ENCODE results near the gene SLC19A1.

The SLC19A1 gene

GRCh38 chr21:45469273-45470086, 72.8 kb downstream of the SLC19A1 start:
- Histone ChIP-seq H3K79me2 (no peaks in the 10 kb centered on the region), H2AFZ (no peak overlapping the region), H3K27ac (no peak overlapping the region), H3K9me3 (ENCODE audit: control insufficient read depth, low read length) (no peaks in the 10 kb centered on the region), H3K36me3 (ENCODE audit: control insufficient read depth, insufficient read depth, low read length) (no peaks in the 10 kb centered on the region), H3K4me1 (no peaks in the 10 kb centered on the region), H3K4me2 (ENCODE audit: low read length) (no peak overlapping the region), H3K4me3 (ENCODE audit: low read depth, low read length) (no peak overlapping the region), H3K9ac (no peak overlapping the region), H3K27me3 (ENCODE audit: control insufficient read depth, insufficient read depth, low read length) (no peaks in the 10 kb centered on the region)
- TF ChIP-seq CTCF (IDR thresholded peaks at IDR 0.05) = no peak

GRCh38 chr21:45468971-45469272, 73.3 kb downstream of the SLC19A1 start:
- Histone ChIP-seq H3K79me2 (no peaks in the 10 kb centered on the region), H3K4me1 (no peaks in the 10 kb centered on the region), H3K4me3 (ENCODE audit: low read depth, low read length) (no peak overlapping the region), H3K4me2 (ENCODE audit: low read length) (no peak overlapping the region), H3K9ac (no peak overlapping the region), H3K9me3 (ENCODE audit: control insufficient read depth, low read length) (no peaks in the 10 kb centered on the region), H3K27ac (no peak overlapping the region), H2AFZ (no peak overlapping the region), H3K36me3 (ENCODE audit: control insufficient read depth, insufficient read depth, low read length) (no peaks in the 10 kb centered on the region), H3K27me3 (ENCODE audit: control insufficient read depth, insufficient read depth, low read length) (no peaks in the 10 kb centered on the region)
- no peak for TF ChIP-seq CTCF (IDR thresholded peaks at IDR 0.05)

- Histone ChIP-seq H3K4me1 (no peaks in the 10 kb centered on the region), H3K27me3 (ENCODE audit: control insufficient read depth, insufficient read depth, low read length) (no peaks in the 10 kb centered on the region), H3K36me3 (ENCODE audit: control insufficient read depth, insufficient read depth, low read length) (no peaks in the 10 kb centered on the region), H3K9ac (no peak overlapping the region), H3K9me3 (ENCODE audit: control insufficient read depth, low read length) (no peaks in the 10 kb centered on the region), H3K79me2 (no peaks in the 10 kb centered on the region), H3K4me3 (ENCODE audit: low read depth, low read length) (no peak overlapping the region), H3K4me2 (ENCODE audit: low read length) (no peak overlapping the region), H2AFZ (no peak overlapping the region), H3K27ac (no peak overlapping the region)
- TF ChIP-seq CTCF (IDR thresholded peaks at IDR 0.05) = no peak
Measured at GRCh38 chr21:45468051-45468970, 73.9 kb downstream of the SLC19A1 start.

- Histone ChIP-seq H3K4me2 (ENCODE audit: low read length) (no peak overlapping the region), H2AFZ (no peak overlapping the region), H3K9ac (no peak overlapping the region), H3K36me3 (ENCODE audit: control insufficient read depth, insufficient read depth, low read length) (no peaks in the 10 kb centered on the region), H3K4me1 (no peaks in the 10 kb centered on the region), H3K27me3 (ENCODE audit: control insufficient read depth, insufficient read depth, low read length) (no peaks in the 10 kb centered on the region), H3K79me2 (no peaks in the 10 kb centered on the region), H3K4me3 (ENCODE audit: low read depth, low read length) (no peak overlapping the region), H3K9me3 (ENCODE audit: control insufficient read depth, low read length) (no peaks in the 10 kb centered on the region), H3K27ac (no peak overlapping the region)
- no peak for TF ChIP-seq CTCF (IDR thresholded peaks at IDR 0.05)
Measured at GRCh38 chr21:45467221-45467779, 74.9 kb downstream of the SLC19A1 start.
